Transverse colon (tissue), 4 donors: ENCODE results near the gene MTA1. TPM values are rescaled to one million over a fixed set of nuclear protein-coding genes. Genes with fewer than 3 reads are reported as not detected.

Experiments
- DNase-seq: peaks from one replicate; pipeline ENCODE4 v3.0.0-alpha.2; 2019
- H3K27ac ChIP-seq, 4 donors: fragments of 200-600 bp; sonication (generic); 2 replicates each; pipeline ENCODE4 v1.5.1; 2016 to 2018; ENCODE audit warnings: inconsistent platforms in 4 of 4
- H3K27me3 ChIP-seq: fragments of 200-600 bp; sonication (generic); 2 replicates; pipeline ENCODE4 v1.5.1; 2017; ENCODE audit warnings: inconsistent platforms
- H3K36me3 ChIP-seq, 4 donors: fragments of 200-600 bp; sonication (generic); 2 replicates each; pipeline ENCODE4 v1.5.1; 2017 to 2019; ENCODE audit warnings: inconsistent platforms in 4 of 4
- H3K4me1 ChIP-seq, 4 donors: fragments of 200-600 bp; sonication (generic); 2 replicates each; pipeline ENCODE4 v1.5.1; 2017 to 2020; ENCODE audit warnings: inconsistent platforms in 4 of 4
- H3K4me3 ChIP-seq, 4 donors: fragments of 200-600 bp; sonication (generic); 1 replicate in 1 of 4; 2 replicates in 3 of 4; pipeline versions ENCODE4 v1.5.1 to v1.6.1; 2017 to 2019; ENCODE audit warnings: inconsistent platforms in 4 of 4
- H3K9me3 ChIP-seq, 2 donors: fragments of 200-600 bp; sonication (generic); 2 replicates each; pipeline ENCODE4 v1.5.1; 2017 to 2019; ENCODE audit warnings: inconsistent platforms in 2 of 2
- EP300 ChIP-seq: sonication (generic); formaldehyde crosslinking; IDR thresholded peaks from one replicate; pipeline ENCODE4 v1.6.1; 2017; ENCODE audit warnings: antibody characterized with exemption, low read depth
- POLR2A ChIP-seq: fragments of 450-650 bp; IDR thresholded peaks from one replicate; pipeline ENCODE4 v1.6.1; 2016; ENCODE audit warnings: antibody characterized with exemption, mild to moderate bottlenecking, moderate library complexity
- POLR2AphosphoS5 ChIP-seq, 3 donors: sonication (generic); formaldehyde crosslinking; IDR thresholded peaks; one replicate each; pipeline ENCODE4 v1.6.1; 2016; ENCODE audit warnings: antibody characterized with exemption in 3 of 3
- WGBS, 2 donors: methylation state at CpG; one replicate each; pipeline ENCODE4 v1.1.5; 2018; ENCODE audit warnings: low coverage in 1 of 2; 5-methylcytosine and 5-hydroxymethylcytosine counted together
- in situ Hi-C, 4 donors: fragments of 200-750 bp; cut with MboI; loops; one replicate each; pipeline versions ENCODE4 v1.15.0 to v1.15.1; 2017; ENCODE audit warnings: low sequenced_read_pairs in 3 of 4, low pct_ligation_motif_present in 1 of 4, low pct_unique_long_range_greater_than_20kb in 1 of 4
- intact Hi-C: fragments of 100-400 bp; cut with DNase I; formaldehyde crosslinking; loops from one replicate; pipeline ENCODE4 v1.15.1; 2023; ENCODE audit warnings: low total_unique reads
- total RNA-seq, 4 donors: library from RNA; depleted of rRNA; stranded (reverse); fragments of >200 nt; gene quantifications; one replicate each; pipeline ENCODE4 v1.1.0, GENCODE V29; 2016
- TF ChIP-seq, protein P1 (sequence below), 5 experiments: fragments of 200-600 bp in 3 of 5; fragments of 450-650 bp in 2 of 5; sonication (generic) in 3 of 5; IDR thresholded peaks; 1 replicate in 2 of 5; 2 replicates in 3 of 5; pipeline ENCODE4 v1.5.1; 2016 to 2017; ENCODE audit warnings: antibody characterized with exemption in 5 of 5, inconsistent platforms in 3 of 5, mild to moderate bottlenecking in 2 of 5, moderate library complexity in 1 of 5

MTA1 gene
- total RNA-seq, 4 donors from 2014 or later, result 79.4 to 293 (median 106) TPM

- Histone ChIP-seq H3K27ac (peak overlapping the region; percentile 84 to 91 (median 87)), H3K27me3 (no peaks in the 10 kb centered on the region), H3K4me1 (peaks cover 11 to 17% (median 15%) of the 10 kb centered on the region in 4 donors), H3K36me3 (peaks cover 0 to 6% (median 2%) of the 10 kb centered on the region in 4 donors), H3K4me3 (peak overlapping the region; percentile 62 to 76 (median 66)), H3K9me3 (no peaks in the 10 kb centered on the region)
- intact Hi-C loops (no loop called here), in situ Hi-C loops (no loop called here)
- WGBS, 2 donors, result 20% methylated on average over 28 of the region's 41 CpGs; no CpG with 5 or more reads in 1 of the 2 donors
- no peak for DNase-seq
- TF ChIP-seq EP300, result no peak
- TF ChIP-seq POLR2AphosphoS5 (IDR thresholded peaks at IDR 0.05), result no peak
- TF ChIP-seq, protein P1, sequence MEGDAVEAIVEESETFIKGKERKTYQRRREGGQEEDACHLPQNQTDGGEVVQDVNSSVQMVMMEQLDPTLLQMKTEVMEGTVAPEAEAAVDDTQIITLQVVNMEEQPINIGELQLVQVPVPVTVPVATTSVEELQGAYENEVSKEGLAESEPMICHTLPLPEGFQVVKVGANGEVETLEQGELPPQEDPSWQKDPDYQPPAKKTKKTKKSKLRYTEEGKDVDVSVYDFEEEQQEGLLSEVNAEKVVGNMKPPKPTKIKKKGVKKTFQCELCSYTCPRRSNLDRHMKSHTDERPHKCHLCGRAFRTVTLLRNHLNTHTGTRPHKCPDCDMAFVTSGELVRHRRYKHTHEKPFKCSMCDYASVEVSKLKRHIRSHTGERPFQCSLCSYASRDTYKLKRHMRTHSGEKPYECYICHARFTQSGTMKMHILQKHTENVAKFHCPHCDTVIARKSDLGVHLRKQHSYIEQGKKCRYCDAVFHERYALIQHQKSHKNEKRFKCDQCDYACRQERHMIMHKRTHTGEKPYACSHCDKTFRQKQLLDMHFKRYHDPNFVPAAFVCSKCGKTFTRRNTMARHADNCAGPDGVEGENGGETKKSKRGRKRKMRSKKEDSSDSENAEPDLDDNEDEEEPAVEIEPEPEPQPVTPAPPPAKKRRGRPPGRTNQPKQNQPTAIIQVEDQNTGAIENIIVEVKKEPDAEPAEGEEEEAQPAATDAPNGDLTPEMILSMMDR (IDR thresholded peaks at IDR 0.05), result no peak
- no peak for TF ChIP-seq POLR2A
Measured at GRCh38 chr14:105398726-105399465, 20.7 kb upstream of the MTA1 start.

GRCh38 chr14:105399466-105399775 lies 20.2 kb upstream of the MTA1 start:
- Histone ChIP-seq H3K27ac (peak overlapping the region in 1 of 4 donors; percentile 88), H3K27me3 (no peaks in the 10 kb centered on the region), H3K36me3 (peaks cover 0 to 6% (median 2%) of the 10 kb centered on the region in 4 donors), H3K4me3 (peak overlapping the region in 2 of 4 donors; percentile 70 to 76), H3K4me1 (peaks cover 11 to 17% (median 15%) of the 10 kb centered on the region in 4 donors), H3K9me3 (no peaks in the 10 kb centered on the region)
- 91% methylated on average over 8 of the region's 8 CpGs; no CpG with 5 or more reads in 1 of the 2 donors for WGBS, 2 donors
- in situ Hi-C loops, result no loop called here
- DNase-seq, result no peak
- no peak for TF ChIP-seq EP300
- TF ChIP-seq POLR2AphosphoS5 (IDR thresholded peaks at IDR 0.05), result no peak
- TF ChIP-seq POLR2A, result no peak
- TF ChIP-seq, protein P1 (IDR thresholded peaks at IDR 0.05), result no peak
- intact Hi-C loops, result no loop called here

DNA sequence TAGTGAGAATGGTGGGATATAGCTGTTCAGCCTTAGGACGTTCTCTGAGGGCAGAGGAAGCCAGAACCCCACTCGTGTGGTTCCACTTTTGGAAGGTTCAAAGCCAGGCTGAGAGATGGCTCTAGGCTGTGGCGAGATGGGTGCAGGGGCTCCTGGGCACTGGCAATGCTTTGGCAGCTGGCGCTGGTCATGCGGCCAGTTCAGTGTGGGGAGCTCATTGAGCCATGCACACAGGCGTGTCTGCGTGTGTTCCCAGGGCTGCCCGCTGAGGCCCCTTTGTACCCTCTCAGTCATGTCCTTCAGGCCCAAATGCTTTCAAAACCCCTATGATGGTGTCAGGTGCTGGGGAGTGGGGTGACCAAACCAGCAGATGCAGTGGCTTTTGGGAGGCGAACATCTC lies 19.6 kb upstream of the MTA1 start:
- WGBS, 2 donors, result 93% methylated on average over 9 of the region's 9 CpGs; no CpG with 5 or more reads in 1 of the 2 donors
- in situ Hi-C loops, result no loop called here
- intact Hi-C loops, result no loop called here

GRCh38 chr14:105401699-105402098 lies 17.9 kb upstream of the MTA1 start:
- Histone ChIP-seq H3K27me3 (no peaks in the 10 kb centered on the region), H3K27ac (no peak overlapping the region), H3K36me3 (peaks cover 0 to 6% (median 2%) of the 10 kb centered on the region in 4 donors), H3K4me1 (peaks cover 11 to 17% (median 15%) of the 10 kb centered on the region in 4 donors), H3K9me3 (no peaks in the 10 kb centered on the region), H3K4me3 (no peak overlapping the region)
- DNase-seq, result no peak
- in situ Hi-C loops (no loop called here), intact Hi-C loops (no loop called here)
- 94 to 98% methylated on average over 6 to 9 of the region's 9 CpGs for WGBS, 2 donors
- TF ChIP-seq EP300 (no peak), POLR2A (no peak), POLR2AphosphoS5 (IDR thresholded peaks at IDR 0.05) (no peak)
- TF ChIP-seq, protein P1 (IDR thresholded peaks at IDR 0.05), result no peak

More for the DNA sequence above, 19.6 kb upstream of the MTA1 start:
- peaks cover 11 to 17% (median 15%) of the 10 kb centered on the region in 4 donors for H3K4me1 ChIP-seq
- H3K27me3 ChIP-seq, result no peaks in the 10 kb centered on the region
- no peaks in the 10 kb centered on the region for H3K9me3 ChIP-seq
- H3K27ac ChIP-seq, result no peak overlapping the region
- H3K36me3 ChIP-seq, result peaks cover 0 to 6% (median 2%) of the 10 kb centered on the region in 4 donors
- TF ChIP-seq POLR2AphosphoS5 (IDR thresholded peaks at IDR 0.05) (no peak), POLR2A (no peak), EP300 (no peak)
- TF ChIP-seq, protein P1 (IDR thresholded peaks at IDR 0.05), result no peak
- no peak overlapping the region for H3K4me3 ChIP-seq
- DNase-seq, result no peak
